HEK293T (cell line): ENCODE measurements around the gene NUBP2.

Experiments
- CTCF ChIA-PET: fragments of 350-600 bp; formaldehyde crosslinking; extraction: SDS; loops from one replicate; lab custom pipeline; 2021; ENCODE audit warnings: antibody characterized with exemption, inconsistent platforms; lab: Yijun Ruan, JAX
- POLR2A ChIA-PET: fragments of 350-600 bp; formaldehyde crosslinking; extraction: SDS; loops from one replicate; lab custom pipeline; 2020; ENCODE audit warnings: antibody characterized with exemption, inconsistent platforms; lab: Yijun Ruan, JAX
- DNase-seq: peaks from one replicate; pipeline ENCODE4 v3.0.0; 2012; ENCODE audit warnings: mixed read lengths; ENCODE audit errors: extremely low spot score
- ARNT ChIP-seq: fragments of 450-650 bp; IDR thresholded peaks from 2 replicates; pipeline ENCODE4 v1.6.1; 2017; ENCODE audit warnings: mild to moderate bottlenecking
- BHLHE40 ChIP-seq: fragments of 450-650 bp; IDR thresholded peaks from 2 replicates; pipeline ENCODE4 v1.6.1; 2016; ENCODE audit warnings: mild to moderate bottlenecking, moderate library complexity, borderline replicate concordance
- CTBP1 ChIP-seq: fragments of 450-650 bp; IDR thresholded peaks from 2 replicates; pipeline ENCODE4 v1.6.1; 2016; ENCODE audit warnings: borderline replicate concordance
- ELF4 ChIP-seq: fragments of 450-650 bp; IDR thresholded peaks from 2 replicates; pipeline ENCODE4 v1.6.1; 2017; ENCODE audit warnings: antibody characterized with exemption
- FOXA1 ChIP-seq: fragments of 450-650 bp; IDR thresholded peaks from 2 replicates; pipeline ENCODE4 v1.6.1; 2016; ENCODE audit warnings: mild to moderate bottlenecking
- FOXK2 ChIP-seq: fragments of 450-650 bp; IDR thresholded peaks from 2 replicates; pipeline ENCODE4 v1.6.1; 2016; ENCODE audit warnings: mild to moderate bottlenecking
- FOXM1 ChIP-seq: fragments of 450-650 bp; IDR thresholded peaks from 2 replicates; pipeline ENCODE4 v1.6.1; 2017; ENCODE audit warnings: mild to moderate bottlenecking, borderline replicate concordance
- HDGF ChIP-seq: fragments of 450-650 bp; IDR thresholded peaks from 2 replicates; pipeline ENCODE4 v1.6.1; 2017; ENCODE audit warnings: antibody characterized with exemption, borderline replicate concordance
- L3MBTL2 ChIP-seq: fragments of 450-650 bp; conservative IDR thresholded peaks from 2 replicates; pipeline ENCODE4 v1.6.1; 2016; ENCODE audit warnings: mild to moderate bottlenecking
- LEF1 ChIP-seq: fragments of 450-650 bp; IDR thresholded peaks from 2 replicates; pipeline ENCODE4 v1.6.1; 2017; ENCODE audit warnings: mild to moderate bottlenecking, borderline replicate concordance
- NFRKB ChIP-seq: fragments of 450-650 bp; IDR thresholded peaks from 2 replicates; pipeline ENCODE4 v1.6.1; 2016; ENCODE audit warnings: mild to moderate bottlenecking, moderate library complexity
- SP1 ChIP-seq: fragments of 450-650 bp; IDR thresholded peaks from 2 replicates; pipeline ENCODE4 v1.6.1; 2017
- SUZ12 ChIP-seq: fragments of 450-650 bp; IDR thresholded peaks from 2 replicates; pipeline ENCODE4 v1.6.1; 2016; ENCODE audit warnings: mild to moderate bottlenecking
- TARDBP ChIP-seq: fragments of 450-650 bp; IDR thresholded peaks from 2 replicates; pipeline ENCODE4 v1.6.1; 2016
- ZNF384 ChIP-seq: fragments of 450-650 bp; IDR thresholded peaks from 2 replicates; pipeline ENCODE4 v1.6.1; 2016
- TF ChIP-seq, protein P1 (sequence below): fragments of 450-650 bp; IDR thresholded peaks from 2 replicates; pipeline ENCODE4 v1.6.1; 2016

NUBP2 gene

GRCh38 chr16:1788095-1788707 is 5.4 kb downstream of the NUBP2 start:
- no peak for DNase-seq
- CTCF ChIA-PET: no interaction called here
- POLR2A ChIA-PET: interaction anchor here (1.0 kb wide), 1 partner anchor 15 kb away, joined by 3 read pairs; the partner anchor contains the start of genes EME2 and MRPS34

GRCh38 chr16:1788708-1789100 is 5.9 kb downstream of the NUBP2 start:
- POLR2A ChIA-PET: interaction anchor here (1.0 kb wide), 1 partner anchor 16 kb away, joined by 3 read pairs; the partner anchor contains the start of genes EME2 and MRPS34

More at GRCh38 chr16:1788095-1788707, 5.4 kb downstream of the NUBP2 start:
- TF ChIP-seq HDGF (no peak), SUZ12 (no peak), ARNT (no peak), NFRKB (no peak), LEF1 (no peak), ZNF384 (no peak), BHLHE40 (no peak), TARDBP (no peak), FOXA1 (no peak), ELF4 (no peak), FOXK2 (no peak), CTBP1 (no peak), L3MBTL2 (no peak), FOXM1 (no peak), SP1 (no peak)
- TF ChIP-seq, protein P1, sequence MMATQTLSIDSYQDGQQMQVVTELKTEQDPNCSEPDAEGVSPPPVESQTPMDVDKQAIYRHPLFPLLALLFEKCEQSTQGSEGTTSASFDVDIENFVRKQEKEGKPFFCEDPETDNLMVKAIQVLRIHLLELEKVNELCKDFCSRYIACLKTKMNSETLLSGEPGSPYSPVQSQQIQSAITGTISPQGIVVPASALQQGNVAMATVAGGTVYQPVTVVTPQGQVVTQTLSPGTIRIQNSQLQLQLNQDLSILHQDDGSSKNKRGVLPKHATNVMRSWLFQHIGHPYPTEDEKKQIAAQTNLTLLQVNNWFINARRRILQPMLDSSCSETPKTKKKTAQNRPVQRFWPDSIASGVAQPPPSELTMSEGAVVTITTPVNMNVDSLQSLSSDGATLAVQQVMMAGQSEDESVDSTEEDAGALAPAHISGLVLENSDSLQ: no peak

GRCh38 chr16:1789643-1790045 is 6.9 kb downstream of the NUBP2 start:
- TF ChIP-seq, protein P1: no peak
- TF ChIP-seq FOXM1: no peak
- TF ChIP-seq ZNF384: no peak
- no peak for TF ChIP-seq ARNT
- no peak for TF ChIP-seq HDGF
- TF ChIP-seq FOXA1: no peak
- no peak for TF ChIP-seq FOXK2
- no peak for TF ChIP-seq LEF1
- ChIA-PET POLR2A (no interaction called here), CTCF (no interaction called here)
- DNase-seq: no peak

More at GRCh38 chr16:1788708-1789100, 5.9 kb downstream of the NUBP2 start:
- TF ChIP-seq ZNF384 (no peak), ARNT (no peak), TARDBP (no peak), FOXK2 (no peak), NFRKB (no peak), FOXA1 (no peak), L3MBTL2 (no peak), SUZ12 (no peak), CTBP1 (no peak), ELF4 (no peak), HDGF (no peak), FOXM1 (no peak), BHLHE40 (no peak), SP1 (no peak)
- TF ChIP-seq, protein P1: no peak
- no peak for DNase-seq
- CTCF ChIA-PET: no interaction called here

DNA sequence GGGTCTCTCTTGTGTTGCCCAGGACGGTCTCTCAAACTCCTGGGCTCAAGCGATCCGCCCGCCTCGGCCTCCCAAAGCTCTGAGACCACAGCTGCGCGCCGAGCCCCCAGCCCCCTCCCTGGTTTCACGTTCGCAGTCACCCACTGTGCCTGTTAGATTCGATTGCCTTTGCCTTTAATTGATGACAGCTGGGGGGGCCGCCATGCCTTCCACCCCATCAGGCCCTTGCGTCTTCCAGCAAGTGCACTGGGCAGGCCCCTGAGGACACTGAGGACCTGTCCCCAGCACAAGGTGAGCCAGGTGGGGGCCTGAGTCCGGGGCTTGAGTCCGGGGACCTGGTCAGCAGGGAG is 7.5 kb downstream of the NUBP2 start:
- ChIA-PET CTCF (no interaction called here), POLR2A (no interaction called here)
- no peak for DNase-seq
- TF ChIP-seq ELF4: no peak
- TF ChIP-seq FOXM1: no peak
- no peak for TF ChIP-seq ZNF384
- TF ChIP-seq L3MBTL2: no peak
- TF ChIP-seq SP1: no peak
- no peak for TF ChIP-seq TARDBP
- no peak for TF ChIP-seq ARNT
- no peak for TF ChIP-seq LEF1
- no peak for TF ChIP-seq FOXK2
- TF ChIP-seq NFRKB: no peak
- no peak for TF ChIP-seq HDGF
- TF ChIP-seq BHLHE40: no peak
- no peak for TF ChIP-seq CTBP1
- TF ChIP-seq SUZ12: no peak

DNA sequence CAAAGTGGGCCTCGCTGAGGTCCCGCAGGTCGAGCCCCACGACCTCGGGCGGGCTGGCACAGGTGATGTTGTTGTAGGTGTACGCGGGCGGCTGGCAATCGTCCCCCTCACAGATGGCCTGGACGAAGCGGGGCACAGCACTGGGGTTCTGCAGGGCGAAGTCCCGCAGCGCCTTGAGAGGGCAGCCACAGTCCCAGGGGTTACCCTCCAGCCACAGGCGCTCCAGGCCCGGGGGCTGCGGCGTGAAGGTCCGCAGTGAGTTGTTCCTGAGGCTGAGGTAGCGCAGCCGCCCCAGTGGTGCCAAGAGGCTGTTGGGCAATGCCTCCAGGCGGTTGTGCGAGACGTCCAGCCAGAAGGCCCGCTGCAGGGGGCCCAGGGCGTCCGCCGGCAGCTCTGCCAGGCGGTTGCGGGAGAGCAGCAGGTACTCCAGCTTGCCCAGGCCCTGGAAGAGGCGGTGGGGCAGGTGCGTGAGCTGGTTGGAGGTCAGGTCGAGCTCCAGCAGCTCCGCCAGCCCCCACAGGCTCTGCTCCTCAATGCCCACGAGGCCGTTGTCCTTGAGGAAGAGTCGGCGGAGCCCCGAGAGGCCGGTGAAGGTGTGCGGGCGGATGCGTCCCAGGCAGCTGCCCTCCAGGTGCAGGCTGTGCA is 8.0 kb downstream of the NUBP2 start:
- DNase-seq: no peak
- POLR2A ChIA-PET: interaction anchor here (0.9 to 2.9 kb wide), 2 partner anchors 8 to 153 kb away, joined by 3 to 25 read pairs; partner anchors contain the start of genes MSRB1, NUBP2 and SPSB3
- CTCF ChIA-PET: no interaction called here

More for the DNA sequence above, 8.0 kb downstream of the NUBP2 start:
- TF ChIP-seq SP1 (no peak), ELF4 (no peak), BHLHE40 (no peak), FOXK2 (no peak), FOXA1 (no peak), CTBP1 (no peak), TARDBP (no peak), HDGF (no peak), SUZ12 (no peak), ZNF384 (no peak), L3MBTL2 (no peak), NFRKB (no peak), FOXM1 (no peak), ARNT (no peak), LEF1 (no peak)
- TF ChIP-seq, protein P1: no peak
